HepG2 (cell line): ENCODE data around the gene RPS19BP1. TPM values are rescaled to one million over a fixed set of nuclear protein-coding genes. Genes with fewer than 3 reads are reported as not detected.
A peak's percentile ranks its signal among the peaks of the same experiment; 100 is the strongest.

Source experiments
- ARNT2 ChIP-seq: sonication (generic); formaldehyde crosslinking; IDR thresholded peaks from 2 replicates; pipeline ENCODE4 v1.8.0; 2022; ENCODE audit warnings: mild to moderate bottlenecking, low read depth, missing genetic modification reagents, moderate library complexity
- EZH2 ChIP-seq: conservative IDR thresholded peaks from 2 replicates; pipeline ENCODE4 v1.6.1; 2012; ENCODE audit warnings: mild to moderate bottlenecking, low read depth, low read length, moderate library complexity
- FOXC1 ChIP-seq: sonication (generic); formaldehyde crosslinking; IDR thresholded peaks from 2 replicates; pipeline ENCODE4 v1.8.0; 2022; ENCODE audit warnings: mild to moderate bottlenecking, missing genetic modification reagents, borderline replicate concordance
- HOXD1 ChIP-seq: sonication (generic); formaldehyde crosslinking; IDR thresholded peaks from 2 replicates; pipeline ENCODE4 v1.5.0; 2020; ENCODE audit warnings: missing genetic modification reagents
- JARID2 ChIP-seq: sonication (generic); formaldehyde crosslinking; IDR thresholded peaks from 2 replicates; pipeline ENCODE4 v1.8.1; 2023; ENCODE audit warnings: missing genetic modification reagents, inconsistent platforms; ENCODE audit not compliant: insufficient replicate concordance
- KLF15 ChIP-seq: sonication (generic); formaldehyde crosslinking; IDR thresholded peaks from 2 replicates; pipeline ENCODE4 v1.8.1; 2023; ENCODE audit warnings: borderline replicate concordance, mild to moderate bottlenecking, inconsistent platforms, missing genetic modification reagents, mixed read lengths
- KMT2A ChIP-seq: sonication (generic); formaldehyde crosslinking; IDR thresholded peaks from 2 replicates; pipeline ENCODE4 v1.4.0; 2020; ENCODE audit warnings: missing genetic modification reagents
- NFATC3 ChIP-seq: sonication (generic); formaldehyde crosslinking; IDR thresholded peaks from 2 replicates; pipeline ENCODE4 v1.5.1; 2020; ENCODE audit warnings: mild to moderate bottlenecking, missing genetic modification reagents
- TEAD3 ChIP-seq: optimal IDR thresholded peaks from 2 replicates; pipeline ENCODE3; 2016; ENCODE audit warnings: borderline replicate concordance
- ZFP36L2 ChIP-seq: sonication (generic); formaldehyde crosslinking; IDR thresholded peaks from 2 replicates; pipeline ENCODE4 v1.4.0; 2020; ENCODE audit warnings: missing genetic modification reagents
- ZNF143 ChIP-seq: sonication (generic); formaldehyde crosslinking; IDR thresholded peaks from 2 replicates; pipeline ENCODE4 v1.4.0; 2020; ENCODE audit warnings: missing genetic modification reagents
- ZNF264 ChIP-seq: sonication (generic); formaldehyde crosslinking; IDR thresholded peaks from 2 replicates; pipeline ENCODE4 v1.4.0; 2020; ENCODE audit warnings: missing genetic modification reagents
- ZNF549 ChIP-seq: sonication (generic); formaldehyde crosslinking; IDR thresholded peaks from 2 replicates; pipeline ENCODE4 v1.5.0; 2020; ENCODE audit warnings: missing genetic modification reagents
- ZNF850 ChIP-seq: sonication (generic); formaldehyde crosslinking; conservative IDR thresholded peaks from 2 replicates; pipeline ENCODE4 v1.9.0; 2021; ENCODE audit warnings: mild to moderate bottlenecking, missing genetic modification reagents
- polyA plus RNA-seq, 8 experiments: library from polyadenylated mRNA; depleted of rRNA in 3 of 8; stranded (reverse) in 7 of 8; unstranded in 1 of 8; fragments of >200 nt; fragmentation: Illumina TruSeq in 4 of 8; extraction: Trizol in 4 of 8; gene quantifications; 2 replicates each; pipeline versions ENCODE4 v1.2.1 to v1.2.3, GENCODE V29; 2011 to 2016; ENCODE audit warnings: low read depth in 4 of 8, missing spikeins in 1 of 8, mixed read lengths in 1 of 8; ENCODE audit not compliant: insufficient read depth in 1 of 8
- total RNA-seq, 5 experiments: library from RNA; depleted of rRNA; stranded (reverse); fragments of >200 nt; fragmentation: Illumina TruSeq; extraction: Trizol; gene quantifications; 2 replicates each; pipeline ENCODE4 v1.2.3, GENCODE V29; 2016; ENCODE audit warnings: low read depth in 1 of 5
- TF ChIP-seq, protein P1 (sequence below): sonication (generic); formaldehyde crosslinking; IDR thresholded peaks from 2 replicates; pipeline ENCODE4 v1.4.0; 2020; ENCODE audit warnings: mild to moderate bottlenecking, low read depth, missing genetic modification reagents
- TF ChIP-seq, protein P2 (sequence below): sonication (generic); formaldehyde crosslinking; IDR thresholded peaks from 2 replicates; pipeline ENCODE4 v1.4.0; 2020; ENCODE audit warnings: missing genetic modification reagents, mild to moderate bottlenecking, borderline replicate concordance
- TF ChIP-seq, protein P3 (sequence below): sonication (generic); formaldehyde crosslinking; IDR thresholded peaks from 2 replicates; pipeline ENCODE4 v1.5.1; 2020; ENCODE audit warnings: mild to moderate bottlenecking, moderate library complexity, missing genetic modification reagents
- TF ChIP-seq, protein P4 (sequence below): sonication (generic); formaldehyde crosslinking; IDR thresholded peaks from 2 replicates; pipeline ENCODE4 v1.5.1; 2020; ENCODE audit warnings: mild to moderate bottlenecking, missing genetic modification reagents, borderline replicate concordance
- TF ChIP-seq, protein P5 (sequence below): IDR thresholded peaks from 2 replicates; pipeline ENCODE4 v1.6.1; 2016; ENCODE audit warnings: control low read depth
- TF ChIP-seq, protein P6 (sequence below): sonication (generic); formaldehyde crosslinking; IDR thresholded peaks from 2 replicates; pipeline ENCODE4 v1.5.1; 2020; ENCODE audit warnings: missing genetic modification reagents, mild to moderate bottlenecking, borderline replicate concordance

Gene RPS19BP1
- total and polyA plus RNA-seq, 2 of the 13 experiments (the other 11 are each of a cell fraction or from before 2014, with no cell fraction given): 44.3 to 81.3 TPM

DNA sequence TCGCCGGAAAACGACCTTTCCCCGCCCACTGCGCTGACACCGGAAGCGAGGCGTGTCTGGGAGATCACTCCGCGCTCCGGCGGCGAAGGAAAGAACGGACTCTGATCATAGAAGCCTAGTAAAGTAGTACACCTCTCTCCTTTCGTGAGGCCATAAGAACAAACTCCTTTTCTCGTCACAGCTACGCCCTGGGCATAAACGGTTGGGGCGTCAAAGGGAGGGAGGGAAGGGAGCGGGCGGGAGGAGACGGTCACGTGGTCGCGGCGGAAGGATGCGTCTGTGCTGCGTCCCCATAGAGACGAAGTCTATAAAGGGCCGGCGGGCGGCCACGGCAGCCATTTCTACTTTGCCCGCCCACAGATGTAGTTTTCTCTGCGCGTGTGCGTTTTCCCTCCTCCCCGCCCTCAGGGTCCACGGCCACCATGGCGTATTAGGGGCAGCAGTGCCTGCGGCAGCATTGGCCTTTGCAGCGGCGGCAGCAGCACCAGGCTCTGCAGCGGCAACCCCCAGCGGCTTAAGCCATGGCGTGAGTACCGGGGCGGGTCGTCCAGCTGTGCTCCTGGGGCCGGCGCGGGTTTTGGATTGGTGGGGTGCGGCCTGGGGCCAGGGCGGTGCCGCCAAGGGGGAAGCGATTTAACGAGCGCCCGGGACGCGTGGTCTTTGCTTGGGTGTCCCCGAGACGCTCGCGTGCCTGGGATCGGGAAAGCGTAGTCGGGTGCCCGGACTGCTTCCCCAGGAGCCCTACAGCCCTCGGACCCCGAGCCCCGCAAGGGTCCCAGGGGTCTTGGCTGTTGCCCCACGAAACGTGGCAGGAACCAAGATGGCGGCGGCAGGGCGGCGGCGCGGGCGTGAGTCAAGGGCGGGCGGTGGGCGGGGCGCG, 12.1 kb downstream of the RPS19BP1 start, which contains the start of gene ATF4 (continued):
- TF ChIP-seq, protein P1, sequence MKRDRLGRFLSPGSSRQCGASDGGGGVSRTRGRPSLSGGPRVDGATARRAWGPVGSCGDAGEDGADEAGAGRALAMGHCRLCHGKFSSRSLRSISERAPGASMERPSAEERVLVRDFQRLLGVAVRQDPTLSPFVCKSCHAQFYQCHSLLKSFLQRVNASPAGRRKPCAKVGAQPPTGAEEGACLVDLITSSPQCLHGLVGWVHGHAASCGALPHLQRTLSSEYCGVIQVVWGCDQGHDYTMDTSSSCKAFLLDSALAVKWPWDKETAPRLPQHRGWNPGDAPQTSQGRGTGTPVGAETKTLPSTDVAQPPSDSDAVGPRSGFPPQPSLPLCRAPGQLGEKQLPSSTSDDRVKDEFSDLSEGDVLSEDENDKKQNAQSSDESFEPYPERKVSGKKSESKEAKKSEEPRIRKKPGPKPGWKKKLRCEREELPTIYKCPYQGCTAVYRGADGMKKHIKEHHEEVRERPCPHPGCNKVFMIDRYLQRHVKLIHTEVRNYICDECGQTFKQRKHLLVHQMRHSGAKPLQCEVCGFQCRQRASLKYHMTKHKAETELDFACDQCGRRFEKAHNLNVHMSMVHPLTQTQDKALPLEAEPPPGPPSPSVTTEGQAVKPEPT: no peak; the same call in 1 of the 2 replicates
- peak; percentile 48 for TF ChIP-seq ZNF143
- TF ChIP-seq, protein P2, sequence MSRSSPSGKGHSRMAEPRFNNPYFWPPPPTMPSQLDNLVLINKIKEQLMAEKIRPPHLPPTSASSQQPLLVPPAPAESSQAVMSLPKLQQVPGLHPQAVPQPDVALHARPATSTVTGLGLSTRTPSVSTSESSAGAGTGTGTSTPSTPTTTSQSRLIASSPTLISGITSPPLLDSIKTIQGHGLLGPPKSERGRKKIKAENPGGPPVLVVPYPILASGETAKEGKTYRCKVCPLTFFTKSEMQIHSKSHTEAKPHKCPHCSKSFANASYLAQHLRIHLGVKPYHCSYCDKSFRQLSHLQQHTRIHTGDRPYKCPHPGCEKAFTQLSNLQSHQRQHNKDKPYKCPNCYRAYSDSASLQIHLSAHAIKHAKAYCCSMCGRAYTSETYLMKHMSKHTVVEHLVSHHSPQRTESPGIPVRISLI (CRISPR knock-in tag): no peak; the same call in 1 of the 2 replicates
- peak; percentile 66; the same call in 1 of the 2 replicates for TF ChIP-seq ZFP36L2
- TF ChIP-seq ARNT2: peak; percentile 2; the same call in 1 of the 2 replicates
- peak; percentile 80 for TF ChIP-seq FOXC1 (CRISPR knock-in tag)
- no peak for TF ChIP-seq JARID2
- TF ChIP-seq HOXD1 (CRISPR knock-in tag): peak; percentile 31
- TF ChIP-seq, protein P3, sequence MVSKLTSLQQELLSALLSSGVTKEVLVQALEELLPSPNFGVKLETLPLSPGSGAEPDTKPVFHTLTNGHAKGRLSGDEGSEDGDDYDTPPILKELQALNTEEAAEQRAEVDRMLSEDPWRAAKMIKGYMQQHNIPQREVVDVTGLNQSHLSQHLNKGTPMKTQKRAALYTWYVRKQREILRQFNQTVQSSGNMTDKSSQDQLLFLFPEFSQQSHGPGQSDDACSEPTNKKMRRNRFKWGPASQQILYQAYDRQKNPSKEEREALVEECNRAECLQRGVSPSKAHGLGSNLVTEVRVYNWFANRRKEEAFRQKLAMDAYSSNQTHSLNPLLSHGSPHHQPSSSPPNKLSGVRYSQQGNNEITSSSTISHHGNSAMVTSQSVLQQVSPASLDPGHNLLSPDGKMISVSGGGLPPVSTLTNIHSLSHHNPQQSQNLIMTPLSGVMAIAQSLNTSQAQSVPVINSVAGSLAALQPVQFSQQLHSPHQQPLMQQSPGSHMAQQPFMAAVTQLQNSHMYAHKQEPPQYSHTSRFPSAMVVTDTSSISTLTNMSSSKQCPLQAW: peak; percentile 66
- 0 out of 2 replicates have a peak, but pooled peaks have one; percentile 68 for TF ChIP-seq NFATC3 (CRISPR knock-in tag)
- TF ChIP-seq, protein P4, sequence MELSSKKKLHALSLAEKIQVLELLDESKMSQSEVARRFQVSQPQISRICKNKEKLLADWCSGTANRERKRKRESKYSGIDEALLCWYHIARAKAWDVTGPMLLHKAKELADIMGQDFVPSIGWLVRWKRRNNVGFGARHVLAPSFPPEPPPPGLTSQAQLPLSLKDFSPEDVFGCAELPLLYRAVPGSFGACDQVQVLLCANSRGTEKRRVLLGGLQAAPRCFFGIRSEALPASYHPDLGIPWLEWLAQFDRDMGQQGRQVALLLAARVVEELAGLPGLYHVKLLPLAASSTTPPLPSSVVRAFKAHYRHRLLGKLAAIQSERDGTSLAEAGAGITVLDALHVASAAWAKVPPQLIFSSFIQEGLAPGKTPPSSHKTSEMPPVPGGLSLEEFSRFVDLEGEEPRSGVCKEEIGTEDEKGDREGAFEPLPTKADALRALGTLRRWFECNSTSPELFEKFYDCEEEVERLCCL (CRISPR knock-in tag): no peak
- peak; percentile 82; the same call in 1 of the 2 replicates for TF ChIP-seq KLF15 (CRISPR knock-in tag)
- TF ChIP-seq EZH2: no peak
- peak; percentile 79; the same call in 1 of the 2 replicates for TF ChIP-seq ZNF264
- TF ChIP-seq, protein P5, sequence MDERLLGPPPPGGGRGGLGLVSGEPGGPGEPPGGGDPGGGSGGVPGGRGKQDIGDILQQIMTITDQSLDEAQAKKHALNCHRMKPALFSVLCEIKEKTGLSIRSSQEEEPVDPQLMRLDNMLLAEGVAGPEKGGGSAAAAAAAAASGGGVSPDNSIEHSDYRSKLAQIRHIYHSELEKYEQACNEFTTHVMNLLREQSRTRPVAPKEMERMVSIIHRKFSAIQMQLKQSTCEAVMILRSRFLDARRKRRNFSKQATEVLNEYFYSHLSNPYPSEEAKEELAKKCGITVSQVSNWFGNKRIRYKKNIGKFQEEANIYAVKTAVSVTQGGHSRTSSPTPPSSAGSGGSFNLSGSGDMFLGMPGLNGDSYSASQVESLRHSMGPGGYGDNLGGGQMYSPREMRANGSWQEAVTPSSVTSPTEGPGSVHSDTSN (CRISPR knock-in tag): no peak
- no peak for TF ChIP-seq ZNF850 (CRISPR knock-in tag)
- no peak for TF ChIP-seq KMT2A (CRISPR knock-in tag)
- no peak for TF ChIP-seq TEAD3
- TF ChIP-seq, protein P6, sequence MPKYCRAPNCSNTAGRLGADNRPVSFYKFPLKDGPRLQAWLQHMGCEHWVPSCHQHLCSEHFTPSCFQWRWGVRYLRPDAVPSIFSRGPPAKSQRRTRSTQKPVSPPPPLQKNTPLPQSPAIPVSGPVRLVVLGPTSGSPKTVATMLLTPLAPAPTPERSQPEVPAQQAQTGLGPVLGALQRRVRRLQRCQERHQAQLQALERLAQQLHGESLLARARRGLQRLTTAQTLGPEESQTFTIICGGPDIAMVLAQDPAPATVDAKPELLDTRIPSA (CRISPR knock-in tag): peak; percentile 10; the same call in 1 of the 2 replicates
- TF ChIP-seq ZNF549 (CRISPR knock-in tag): no peak
